ENCODE measurements around the gene GAP43. TPM values are rescaled to one million over a fixed set of nuclear protein-coding genes. Genes with fewer than 3 reads are reported as not detected.

Gene GAP43
- total and polyA plus RNA-seq, 7 donors = 0.60 to 18.9 (median 7.7) TPM; not detected in 1

DNA sequence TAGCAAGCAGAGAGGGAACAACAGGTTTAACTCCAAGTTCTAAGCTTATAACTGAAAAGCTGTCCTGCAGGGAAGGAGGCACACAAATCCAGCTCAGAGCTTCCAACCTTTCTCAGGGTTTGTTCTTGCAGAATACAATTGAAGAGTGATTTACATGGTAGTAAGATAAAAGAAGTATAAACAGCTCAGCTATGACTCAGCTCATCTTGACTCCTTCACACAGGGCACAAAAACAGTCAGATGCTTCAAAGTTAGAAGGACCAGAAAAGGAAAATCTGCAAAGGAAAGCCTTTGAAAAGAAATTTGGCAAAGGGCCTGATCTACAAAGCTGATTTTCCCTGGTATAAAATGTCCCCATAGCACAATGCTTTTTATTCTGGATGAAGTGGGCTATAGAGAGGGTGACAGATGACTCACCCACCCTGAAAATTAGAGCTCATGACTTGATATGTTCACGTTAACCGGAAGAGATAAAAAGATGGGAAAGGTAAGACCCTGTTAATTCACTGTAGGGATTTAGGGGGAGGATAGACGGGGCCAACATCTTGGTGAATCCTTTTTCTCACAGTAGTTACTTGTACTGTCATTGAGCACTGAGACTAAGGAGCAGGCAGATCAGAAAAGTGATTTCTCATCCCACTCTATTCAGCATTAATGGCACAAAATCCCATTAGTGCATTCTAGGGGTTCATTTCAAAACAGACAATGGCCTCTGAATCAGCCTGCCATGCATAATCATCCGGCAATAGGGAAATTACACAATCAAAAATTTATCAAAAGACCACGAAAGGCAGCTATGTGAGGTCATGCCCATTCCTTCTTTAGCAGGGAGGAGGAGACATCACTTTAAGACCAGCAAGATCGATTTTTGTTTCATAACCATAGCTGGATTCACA lies 143.5 kb downstream of the GAP43 start:
- H3K27ac ChIP-seq = peak overlapping the region in 2 of 4 donors; percentile 19 to 20
- H3K4me3 ChIP-seq = no peak overlapping the region
- no peaks in the 10 kb centered on the region for H3K9me3 ChIP-seq
- H3K27me3 ChIP-seq = no peaks in the 10 kb centered on the region
- TF ChIP-seq, protein P1, sequence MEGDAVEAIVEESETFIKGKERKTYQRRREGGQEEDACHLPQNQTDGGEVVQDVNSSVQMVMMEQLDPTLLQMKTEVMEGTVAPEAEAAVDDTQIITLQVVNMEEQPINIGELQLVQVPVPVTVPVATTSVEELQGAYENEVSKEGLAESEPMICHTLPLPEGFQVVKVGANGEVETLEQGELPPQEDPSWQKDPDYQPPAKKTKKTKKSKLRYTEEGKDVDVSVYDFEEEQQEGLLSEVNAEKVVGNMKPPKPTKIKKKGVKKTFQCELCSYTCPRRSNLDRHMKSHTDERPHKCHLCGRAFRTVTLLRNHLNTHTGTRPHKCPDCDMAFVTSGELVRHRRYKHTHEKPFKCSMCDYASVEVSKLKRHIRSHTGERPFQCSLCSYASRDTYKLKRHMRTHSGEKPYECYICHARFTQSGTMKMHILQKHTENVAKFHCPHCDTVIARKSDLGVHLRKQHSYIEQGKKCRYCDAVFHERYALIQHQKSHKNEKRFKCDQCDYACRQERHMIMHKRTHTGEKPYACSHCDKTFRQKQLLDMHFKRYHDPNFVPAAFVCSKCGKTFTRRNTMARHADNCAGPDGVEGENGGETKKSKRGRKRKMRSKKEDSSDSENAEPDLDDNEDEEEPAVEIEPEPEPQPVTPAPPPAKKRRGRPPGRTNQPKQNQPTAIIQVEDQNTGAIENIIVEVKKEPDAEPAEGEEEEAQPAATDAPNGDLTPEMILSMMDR (IDR thresholded peaks at IDR 0.05) = no peak
- no peak for TF ChIP-seq POLR2A (IDR thresholded peaks at IDR 0.05)
- TF ChIP-seq EP300 (IDR thresholded peaks at IDR 0.05) = no peak
- no peak for TF ChIP-seq POLR2AphosphoS5 (IDR thresholded peaks at IDR 0.05)
- peaks cover 0 to 13% (median 12%) of the 10 kb centered on the region in 4 donors for H3K4me1 ChIP-seq
- intact Hi-C loops (cut with DNase I) = no loop called here
- H3K36me3 ChIP-seq = no peaks in the 10 kb centered on the region
- no peak for DNase-seq
- 79 to 82% methylated on average over 6 of the region's 6 CpGs for WGBS, 2 donors

DNA sequence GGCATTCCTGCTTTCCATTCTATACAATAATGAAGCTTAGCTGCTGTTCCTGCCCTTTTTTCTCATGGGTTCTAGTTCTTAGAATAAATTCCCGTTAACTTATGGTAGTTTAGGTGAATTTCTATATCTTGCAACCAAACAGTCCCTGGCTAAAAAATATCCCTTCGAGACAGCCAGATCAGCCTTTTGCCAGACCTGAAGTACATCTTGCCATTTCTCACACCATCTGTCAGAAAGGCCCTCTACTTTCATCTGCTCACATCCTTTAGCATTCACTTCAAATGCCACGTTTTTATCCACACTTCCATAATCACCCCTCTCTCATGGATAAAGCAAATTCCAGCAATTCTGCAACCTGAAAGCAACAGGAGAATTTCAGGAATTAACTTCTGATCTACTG lies 145.4 kb downstream of the GAP43 start:
- Histone ChIP-seq H3K4me1 (peaks cover 0 to 13% (median 12%) of the 10 kb centered on the region in 4 donors), H3K4me3 (no peak overlapping the region), H3K36me3 (no peaks in the 10 kb centered on the region), H3K27ac (no peak overlapping the region), H3K27me3 (no peaks in the 10 kb centered on the region), H3K9me3 (no peaks in the 10 kb centered on the region)
- TF ChIP-seq, protein P1 (IDR thresholded peaks at IDR 0.05) = no peak
- TF ChIP-seq POLR2AphosphoS5 (IDR thresholded peaks at IDR 0.05) = no peak
- TF ChIP-seq EP300 (IDR thresholded peaks at IDR 0.05) = no peak
- TF ChIP-seq POLR2A (IDR thresholded peaks at IDR 0.05) = no peak
- intact Hi-C loops (cut with DNase I) = no loop called here
- 65 to 68% methylated on average over 3 of the region's 3 CpGs for WGBS, 2 donors
- no peak for DNase-seq
